ENCODE measurements around the gene NHLRC1.

NHLRC1 gene

GRCh38 chr6:18070486-18070885 lies 52.0 kb downstream of the NHLRC1 start:
- Histone ChIP-seq H3K4ac (ENCODE audit: low read length) (no peak overlapping the region), H3K4me1 (ENCODE audit: control insufficient read depth in 2 of 2, insufficient read depth in 1 of 2, low read depth in 1 of 2, low read length in 2 of 2) (no peaks in the 10 kb centered on the region), H3K9me3 (replicated peaks in 1 of 2; ENCODE audit: control insufficient read depth in 2 of 2, insufficient read depth in 1 of 2, low read depth in 1 of 2, low read length in 2 of 2) (no peaks in the 10 kb centered on the region), H3K23ac (ENCODE audit: low read depth, low read length, poor library complexity) (no peak overlapping the region), H3K18ac (ENCODE audit: low read length) (no peak overlapping the region), H3K4me2 (ENCODE audit: insufficient read depth, low read length, poor library complexity, severe bottlenecking) (no peak overlapping the region), H3K14ac (ENCODE audit: low read length) (no peak overlapping the region), H3K27ac (replicated peaks; ENCODE audit: low read length) (no peak overlapping the region), H3K36me3 (replicated peaks in 1 of 2; ENCODE audit: control insufficient read depth in 2 of 2, insufficient read depth in 2 of 2, low read length in 2 of 2) (no peaks in the 10 kb centered on the region), H2BK15ac (ENCODE audit: low read length) (no peak overlapping the region), H4K91ac (ENCODE audit: low read depth, low read length, poor library complexity) (no peak overlapping the region), H2AK5ac (ENCODE audit: low read depth, low read length) (no peak overlapping the region), H2BK120ac (ENCODE audit: low read depth, low read length) (no peak overlapping the region), H3K9ac (ENCODE audit: low read depth, low read length, poor library complexity) (no peak overlapping the region), H3K27me3 (ENCODE audit: control insufficient read depth in 3 of 3, insufficient read depth in 3 of 3, low read depth in 1 of 3, low read length in 3 of 3) (no peaks in the 10 kb centered on the region), H4K8ac (ENCODE audit: low read depth, low read length) (no peak overlapping the region), H2AFZ (ENCODE audit: low read length) (no peak overlapping the region), H3K4me3 (ENCODE audit: low read length in 2 of 2) (no peak overlapping the region), H3K79me1 (ENCODE audit: low read depth, low read length) (no peaks in the 10 kb centered on the region), H2BK12ac (ENCODE audit: low read length) (no peak overlapping the region), H2BK5ac (ENCODE audit: low read length) (no peak overlapping the region)
- DNase-seq (ENCODE audit: low spot score) = no peak
- WGBS, 2 donors (ENCODE audit: extremely low coverage in 2 of 2, insufficient read length in 2 of 2, insufficient replicate concordance in 1 of 2) = no CpG with 5 or more reads among the region's 9 CpGs

All from neuronal stem cell (in vitro differentiated cells).